OCI-LY3 (cell line): ENCODE measurements around the gene E2F1.

ENCODE experiments used
- CTCF ChIP-seq: fragments of 200-600, 300-600 bp; sonication (generic); IDR thresholded peaks from 2 replicates; pipeline ENCODE4 v1.5.1; 2014; ENCODE audit warnings: antibody characterized with exemption, low read length, low read depth
- EZH2phosphoT487 ChIP-seq: fragments of 200-600 bp; shearing (Covaris generic); IDR thresholded peaks from 2 replicates; pipeline ENCODE4 v1.6.1; 2018; ENCODE audit warnings: antibody characterized with exemption, mixed run types, low read depth

- TF ChIP-seq CTCF, result no peak
- no peak for TF ChIP-seq EZH2phosphoT487
Observed at GRCh38 chr20:33644313-33645071, 41.7 kb downstream of the E2F1 start.
